Measurements from ENCODE around the gene CACNA1C. TPM values are rescaled to one million over a fixed set of nuclear protein-coding genes. Genes with fewer than 3 reads are reported as not detected.

CACNA1C gene
- total RNA-seq, 2 experiments from 2014 or later, result 0.05 to 0.08 TPM

DNA sequence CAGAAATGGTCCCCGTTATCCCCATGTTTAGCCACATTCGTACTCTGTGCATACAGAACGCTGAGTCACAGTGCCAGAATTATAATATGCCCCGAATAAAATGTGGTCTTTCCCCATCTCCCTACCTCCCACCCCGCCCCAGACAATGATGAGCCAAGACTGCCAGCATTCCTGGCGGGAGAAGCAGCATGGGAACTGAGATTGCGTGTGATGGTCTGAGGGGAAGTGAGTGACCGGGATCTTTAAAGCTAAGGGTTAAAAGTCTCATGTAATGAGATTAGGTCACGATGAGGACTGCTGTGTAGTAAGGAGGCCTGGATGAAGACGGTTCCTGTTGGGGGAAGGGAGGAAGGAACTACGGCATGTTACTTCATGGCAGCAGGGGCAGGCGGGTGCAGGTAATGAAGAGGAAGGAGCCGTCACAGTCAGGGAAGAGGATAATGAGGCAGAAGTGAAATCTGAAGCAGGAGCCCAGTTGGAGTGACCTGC is 498.7 kb downstream of the CACNA1C start:
- CTCF ChIA-PET, result no interaction called here
- Histone ChIP-seq H3K4me1 (ENCODE audit: insufficient read depth, low read length) (no peaks in the 10 kb centered on the region), H3K27me3 (ENCODE audit: control insufficient read depth in 1 of 2, insufficient read depth in 2 of 2, low read length in 2 of 2) (peaks cover 0 to 3% of the 10 kb centered on the region in 2 experiments), H3K9me3 (ENCODE audit: control insufficient read depth in 1 of 2, insufficient read depth in 1 of 2, low read length in 2 of 2) (no peaks in the 10 kb centered on the region), H3K27ac (ENCODE audit: low read depth in 1 of 2, low read length in 2 of 2) (no peak overlapping the region), H3K36me3 (ENCODE audit: insufficient read depth, low read length) (no peaks in the 10 kb centered on the region), H3K4me3 (ENCODE audit: low read length) (no peak overlapping the region)
- no peak for ATAC-seq (ENCODE audit: poor library complexity)
- Mint-ChIP-seq H3K27me3 (peaks cover 7% of the 10 kb centered on the region), H3K9me3 (no peaks in the 10 kb centered on the region), H3K27ac (no peak overlapping the region), H3K4me1 (ENCODE audit: low read depth) (no peaks in the 10 kb centered on the region), H3K4me3 (no peak overlapping the region), H3K36me3 (ENCODE audit: low read depth) (no peaks in the 10 kb centered on the region)
- TF ChIP-seq, protein P1, sequence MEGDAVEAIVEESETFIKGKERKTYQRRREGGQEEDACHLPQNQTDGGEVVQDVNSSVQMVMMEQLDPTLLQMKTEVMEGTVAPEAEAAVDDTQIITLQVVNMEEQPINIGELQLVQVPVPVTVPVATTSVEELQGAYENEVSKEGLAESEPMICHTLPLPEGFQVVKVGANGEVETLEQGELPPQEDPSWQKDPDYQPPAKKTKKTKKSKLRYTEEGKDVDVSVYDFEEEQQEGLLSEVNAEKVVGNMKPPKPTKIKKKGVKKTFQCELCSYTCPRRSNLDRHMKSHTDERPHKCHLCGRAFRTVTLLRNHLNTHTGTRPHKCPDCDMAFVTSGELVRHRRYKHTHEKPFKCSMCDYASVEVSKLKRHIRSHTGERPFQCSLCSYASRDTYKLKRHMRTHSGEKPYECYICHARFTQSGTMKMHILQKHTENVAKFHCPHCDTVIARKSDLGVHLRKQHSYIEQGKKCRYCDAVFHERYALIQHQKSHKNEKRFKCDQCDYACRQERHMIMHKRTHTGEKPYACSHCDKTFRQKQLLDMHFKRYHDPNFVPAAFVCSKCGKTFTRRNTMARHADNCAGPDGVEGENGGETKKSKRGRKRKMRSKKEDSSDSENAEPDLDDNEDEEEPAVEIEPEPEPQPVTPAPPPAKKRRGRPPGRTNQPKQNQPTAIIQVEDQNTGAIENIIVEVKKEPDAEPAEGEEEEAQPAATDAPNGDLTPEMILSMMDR (IDR thresholded peaks at IDR 0.05), result no peak
- DNase-seq, result peak in 2 of 14 experiments; percentile 35 to 43
- intact Hi-C loops (cut with DNase I, micrococcal nuclease), result no loop called here
- POLR2A ChIA-PET, result no interaction called here

DNA sequence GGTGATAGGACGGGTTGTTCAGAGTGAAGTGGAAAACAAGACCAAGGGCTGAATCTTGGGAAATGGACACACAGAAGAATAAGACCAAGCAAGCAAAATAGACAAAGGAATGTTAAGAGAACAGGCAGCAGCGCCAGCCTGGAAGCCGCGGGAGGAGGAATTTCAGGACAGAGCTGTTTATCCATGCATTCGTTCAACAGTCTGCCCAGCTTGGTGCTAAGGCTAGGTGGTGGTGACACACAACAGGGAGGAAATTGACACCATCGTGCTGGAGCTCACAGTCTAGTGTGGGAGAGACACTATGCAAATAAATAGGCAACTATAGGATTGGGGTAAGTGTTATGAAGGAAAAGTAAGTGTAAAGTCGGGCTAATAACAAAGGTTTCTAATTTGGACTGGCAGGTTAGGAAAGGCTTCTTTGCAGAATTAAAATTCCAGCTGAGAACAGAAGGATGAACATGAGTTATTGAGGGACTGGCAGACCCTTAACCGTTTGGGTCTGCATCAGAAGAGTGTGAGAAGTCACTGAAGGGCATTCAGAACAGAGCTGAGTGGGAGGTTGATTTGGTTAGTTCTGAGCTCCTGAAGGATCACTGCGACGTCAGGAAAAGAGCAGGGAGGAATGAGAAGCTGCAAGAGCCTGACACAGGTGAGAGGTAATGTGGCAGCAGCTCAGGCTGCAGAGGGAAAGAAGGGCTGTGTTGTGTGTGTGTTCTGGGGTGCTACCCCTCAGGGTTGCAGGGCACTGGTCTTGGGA is 499.4 kb downstream of the CACNA1C start:
- Mint-ChIP-seq H3K4me3 (no peak overlapping the region), H3K9me3 (no peaks in the 10 kb centered on the region), H3K4me1 (ENCODE audit: low read depth) (no peaks in the 10 kb centered on the region), H3K27me3 (peaks cover 7% of the 10 kb centered on the region), H3K27ac (no peak overlapping the region), H3K36me3 (ENCODE audit: low read depth) (no peaks in the 10 kb centered on the region)
- POLR2A ChIA-PET, result no interaction called here
- DNase-seq (no peak), ATAC-seq (ENCODE audit: poor library complexity) (no peak)
- CTCF ChIA-PET, result no interaction called here
- peaks cover 0 to 3% of the 10 kb centered on the region in 2 experiments for H3K27me3 ChIP-seq (ENCODE audit: control insufficient read depth in 1 of 2, insufficient read depth in 2 of 2, low read length in 2 of 2)
- TF ChIP-seq, protein P1 (IDR thresholded peaks at IDR 0.05), result no peak
- no peaks in the 10 kb centered on the region for H3K36me3 ChIP-seq (ENCODE audit: insufficient read depth, low read length)
- no peaks in the 10 kb centered on the region for H3K9me3 ChIP-seq (ENCODE audit: control insufficient read depth in 1 of 2, insufficient read depth in 1 of 2, low read length in 2 of 2)
- intact Hi-C loops (cut with DNase I, micrococcal nuclease), result no loop called here
- H3K4me3 ChIP-seq (ENCODE audit: low read length), result no peak overlapping the region
- H3K27ac ChIP-seq (ENCODE audit: low read depth in 1 of 2, low read length in 2 of 2), result no peak overlapping the region
- no peaks in the 10 kb centered on the region for H3K4me1 ChIP-seq (ENCODE audit: insufficient read depth, low read length)

DNA sequence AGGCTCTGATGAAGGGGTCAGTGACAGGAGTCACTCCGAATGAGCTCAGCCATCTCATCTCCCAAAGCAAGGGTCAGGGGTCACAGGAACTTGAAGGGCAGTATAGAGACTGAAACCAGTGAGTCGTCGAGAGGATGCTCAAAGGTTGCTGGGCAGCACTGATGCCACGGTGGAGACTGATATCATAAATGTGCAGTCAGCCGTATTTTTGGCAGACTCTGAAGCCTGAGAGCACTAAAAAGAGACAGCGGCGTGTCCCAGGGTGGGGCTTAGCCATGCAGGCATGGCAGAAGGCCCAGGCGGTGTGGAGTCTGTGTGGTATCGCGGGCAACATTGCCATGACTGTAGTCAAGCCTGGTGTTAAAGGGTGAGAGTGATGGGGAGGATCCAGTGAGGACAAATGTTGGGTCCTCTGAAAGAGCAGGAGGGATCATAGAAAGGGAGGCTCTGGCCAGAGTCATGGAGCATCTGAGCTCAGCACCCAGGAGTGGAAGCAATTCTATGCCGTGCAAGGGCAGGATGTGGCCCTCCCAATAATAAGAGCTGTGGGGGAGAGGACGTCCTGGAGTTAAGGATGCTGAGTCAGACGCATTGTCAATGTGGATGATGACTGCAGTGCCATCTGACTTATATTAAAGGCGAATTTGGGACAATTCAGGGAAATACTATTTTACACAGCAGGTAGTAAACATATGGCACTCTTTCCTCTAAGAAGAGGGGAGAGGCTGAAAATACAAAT is 500.8 kb downstream of the CACNA1C start:
- TF ChIP-seq, protein P1 (IDR thresholded peaks at IDR 0.05), result no peak
- no peaks in the 10 kb centered on the region for H3K9me3 Mint-ChIP-seq
- H3K36me3 Mint-ChIP-seq (ENCODE audit: low read depth), result no peaks in the 10 kb centered on the region
- no peak overlapping the region for H3K4me3 Mint-ChIP-seq
- H3K27ac ChIP-seq (ENCODE audit: low read depth in 1 of 2, low read length in 2 of 2), result no peak overlapping the region
- H3K4me3 ChIP-seq (ENCODE audit: low read length), result no peak overlapping the region
- no peak for ATAC-seq (ENCODE audit: poor library complexity)
- no peak for DNase-seq
- no peaks in the 10 kb centered on the region for H3K27me3 ChIP-seq (ENCODE audit: control insufficient read depth in 1 of 2, insufficient read depth in 2 of 2, low read length in 2 of 2)
- ChIA-PET CTCF (no interaction called here), POLR2A (no interaction called here)
- no peaks in the 10 kb centered on the region for H3K9me3 ChIP-seq (ENCODE audit: control insufficient read depth in 1 of 2, insufficient read depth in 1 of 2, low read length in 2 of 2)
- H3K4me1 ChIP-seq (ENCODE audit: insufficient read depth, low read length), result no peaks in the 10 kb centered on the region
- H3K27me3 Mint-ChIP-seq, result peaks cover 6% of the 10 kb centered on the region
- intact Hi-C loops (cut with DNase I, micrococcal nuclease), result no loop called here
- no peaks in the 10 kb centered on the region for H3K4me1 Mint-ChIP-seq (ENCODE audit: low read depth)
- H3K36me3 ChIP-seq (ENCODE audit: insufficient read depth, low read length), result no peaks in the 10 kb centered on the region
- no peak overlapping the region for H3K27ac Mint-ChIP-seq

All from CD4-positive, alpha-beta T cell (primary cell).